Activated CD4-positive, alpha-beta T cell treated with anti-CD3 and anti-CD28 coated beads, Interleukin-2, amount 50 U/mL, for 4 hours (primary cell): ENCODE measurements around the gene TCF4.

Experiments
- DNase-seq, 2 experiments: peaks; one replicate each; pipeline ENCODE4 v3.0.0-alpha.2; 2020

The TCF4 gene

DNA sequence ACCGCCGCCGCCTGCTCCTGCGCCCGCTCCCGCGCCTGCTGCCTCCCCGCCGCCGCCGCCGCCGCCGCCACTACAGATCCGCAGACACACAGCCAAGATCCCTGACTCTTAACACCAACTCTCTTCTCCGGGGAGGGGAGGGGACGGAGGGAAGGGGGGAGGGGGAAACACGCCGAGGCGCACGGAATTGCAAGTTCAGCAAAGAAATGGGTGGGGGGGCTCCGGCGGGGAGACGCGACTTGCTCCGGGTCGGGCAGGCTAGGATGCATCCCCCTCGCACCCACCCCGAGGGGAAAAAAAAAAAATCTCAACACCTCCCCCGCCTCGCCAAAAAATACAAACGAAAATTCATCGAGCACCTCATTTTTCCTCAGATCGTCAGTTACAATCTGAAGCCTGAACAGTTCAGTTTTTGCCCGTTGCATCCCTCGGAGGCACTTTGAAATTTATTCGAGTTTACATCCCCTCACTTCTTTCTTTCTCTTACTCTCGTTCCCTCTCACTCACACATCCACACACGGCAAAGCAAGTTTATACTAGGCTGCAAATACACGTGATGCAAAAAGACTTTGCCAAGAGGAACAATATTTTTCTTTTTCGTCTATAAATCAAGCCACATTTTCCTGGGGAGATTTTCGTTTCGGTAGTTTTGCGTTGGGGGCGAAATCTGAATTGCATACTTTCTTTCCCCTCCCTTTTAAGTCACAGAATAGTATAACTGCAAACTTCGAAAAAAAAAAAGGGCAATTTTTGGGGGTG, at the start of gene TCF4:
Gene TCF4 (minus strand): TSS at position 82 of the 759 bp plus-strand sequence. CDS start 1,076 bp downstream, outside the sequence.
- no peak for DNase-seq

DNA sequence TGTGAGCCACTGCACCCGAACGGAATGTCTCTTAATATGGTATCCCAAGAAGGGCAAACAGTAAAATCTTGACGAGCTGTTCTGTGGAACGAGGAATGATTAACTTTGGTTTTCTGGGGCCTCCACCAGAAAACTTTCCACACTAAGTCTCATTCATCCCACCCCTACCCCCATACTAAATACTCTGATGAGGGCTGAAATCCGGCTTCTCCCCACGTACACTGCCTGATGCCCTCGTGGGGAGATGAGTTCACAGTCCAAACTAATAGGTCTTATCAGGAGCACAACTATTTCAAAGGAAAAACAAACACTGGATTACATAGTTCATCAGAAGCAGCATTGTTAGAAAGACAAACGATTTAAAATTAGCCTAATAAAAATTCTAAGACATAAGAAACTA, 49.2 kb upstream of the TCF4 start:
- no peak for DNase-seq

DNA sequence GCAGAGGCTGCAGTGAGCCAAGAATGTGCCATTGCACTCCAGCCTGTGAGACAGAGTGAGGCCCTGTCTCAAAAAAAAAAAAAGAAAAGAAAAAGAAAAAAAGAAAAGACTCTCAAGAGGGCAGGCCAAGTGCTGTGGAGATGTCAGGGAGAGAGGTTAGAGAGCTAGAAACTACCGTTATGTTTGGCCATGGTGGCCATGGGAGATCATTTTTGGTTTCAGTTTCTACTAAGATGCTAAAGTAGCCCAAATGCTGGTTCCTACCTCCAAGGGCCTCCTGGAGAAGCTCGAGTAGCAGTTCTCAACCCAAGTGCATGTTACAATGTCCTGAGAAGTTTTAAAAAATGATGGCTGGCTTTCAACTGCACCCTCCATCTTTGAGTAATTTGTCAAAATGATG, 47.4 kb upstream of the TCF4 start:
- no peak for DNase-seq

DNA sequence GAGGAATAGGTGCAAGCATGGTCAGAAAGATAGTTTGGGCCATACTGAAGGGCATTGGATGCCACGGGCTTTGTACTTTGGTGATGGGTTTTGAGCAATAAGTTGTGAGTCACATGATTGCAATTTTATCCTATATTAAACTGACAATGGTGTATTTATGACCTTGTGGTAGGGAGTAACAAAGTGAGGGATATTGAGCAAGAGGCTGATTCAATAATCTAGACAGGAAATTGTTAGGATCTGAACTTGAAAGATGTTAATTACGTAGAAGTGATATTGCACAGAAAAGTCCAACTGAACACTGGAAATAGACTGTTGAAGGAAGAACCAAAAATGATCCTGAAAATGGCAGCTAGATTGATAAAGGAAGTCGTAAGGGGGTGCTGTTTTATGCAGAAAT, 46.6 kb upstream of the TCF4 start:
- no peak for DNase-seq

DNA sequence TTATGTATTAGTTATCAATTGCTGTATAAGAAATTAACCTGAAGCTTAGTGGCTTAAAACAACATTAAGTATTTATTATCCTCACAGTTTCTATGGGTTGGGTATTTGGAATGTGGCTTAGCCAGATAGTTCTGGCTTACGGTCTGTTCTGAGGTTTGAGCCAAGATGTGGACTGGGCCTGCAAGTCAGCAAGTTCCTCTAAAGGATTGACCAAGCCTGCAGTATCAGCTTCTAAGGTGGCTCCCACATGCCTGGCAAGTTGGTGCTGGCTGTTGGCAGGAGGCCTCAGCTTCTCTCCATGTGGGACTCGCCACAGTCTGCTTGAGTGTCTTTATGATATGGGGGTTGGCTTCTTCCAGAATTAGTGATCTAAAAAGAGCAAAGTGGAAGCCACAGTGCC, 45.0 kb upstream of the TCF4 start:
- no peak for DNase-seq

DNA sequence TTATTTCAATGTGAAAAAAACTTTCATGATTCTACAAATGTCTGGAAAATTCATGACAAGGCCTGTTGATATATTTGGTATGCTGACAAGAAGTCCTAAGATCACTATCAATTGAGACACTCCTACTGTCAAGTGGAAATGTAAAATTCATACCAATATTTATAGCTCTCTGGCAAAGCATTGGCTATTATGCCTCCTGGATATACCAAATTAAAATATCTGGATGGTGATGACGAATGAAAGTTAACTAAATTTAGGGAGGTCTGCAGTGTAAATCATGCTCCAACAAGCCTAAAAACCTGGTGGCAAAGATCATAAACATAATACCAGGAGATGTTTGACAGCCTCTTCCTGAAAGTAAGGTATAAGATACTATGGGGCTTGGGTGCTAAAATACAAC, 41.1 kb upstream of the TCF4 start:
- no peak for DNase-seq

DNA sequence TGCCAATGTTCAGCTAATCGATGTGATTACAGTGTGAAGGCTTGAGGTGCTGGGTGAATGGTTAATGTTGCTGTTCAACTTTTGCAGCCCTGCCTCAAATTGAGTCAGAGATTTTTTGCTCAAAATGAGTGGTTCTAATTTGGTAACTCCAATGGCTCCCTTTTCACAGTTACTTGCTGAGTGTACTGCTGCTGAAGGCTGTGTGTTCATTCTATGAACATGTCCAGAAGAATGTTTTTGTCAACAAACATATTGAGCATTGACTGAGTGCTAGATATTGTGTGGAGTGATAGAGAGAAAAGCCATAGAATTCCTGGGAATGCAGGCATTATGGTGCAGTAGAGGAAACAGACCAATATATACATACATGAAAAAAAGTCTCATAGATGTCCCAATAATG, 39.0 kb upstream of the TCF4 start:
- DNase-seq = no peak

GRCh38 chr18:55625901-55626300, 37.9 kb upstream of the TCF4 start:
- DNase-seq = no peak

DNA sequence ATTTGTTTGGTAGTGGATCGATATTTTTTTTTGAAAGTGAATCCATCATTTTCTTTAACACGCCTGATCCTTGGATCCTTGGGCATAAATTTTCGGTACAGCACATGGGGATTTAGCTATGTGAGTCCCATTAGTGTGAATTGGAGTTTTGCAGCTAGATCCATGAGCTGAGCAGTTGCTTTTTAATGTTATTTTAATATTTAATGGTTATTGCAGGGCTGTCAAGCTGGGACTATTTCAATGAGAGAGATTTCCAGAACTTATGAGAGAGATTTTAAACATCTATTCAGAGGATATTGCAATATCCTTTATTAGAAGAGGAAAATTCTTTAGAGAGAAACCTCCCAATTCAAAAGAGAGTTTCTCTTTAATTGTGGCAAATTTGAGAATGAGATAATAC, 35.6 kb upstream of the TCF4 start:
- no peak for DNase-seq

- no peak for DNase-seq
Measured at GRCh38 chr18:55610506-55610905, 22.5 kb upstream of the TCF4 start.

DNA sequence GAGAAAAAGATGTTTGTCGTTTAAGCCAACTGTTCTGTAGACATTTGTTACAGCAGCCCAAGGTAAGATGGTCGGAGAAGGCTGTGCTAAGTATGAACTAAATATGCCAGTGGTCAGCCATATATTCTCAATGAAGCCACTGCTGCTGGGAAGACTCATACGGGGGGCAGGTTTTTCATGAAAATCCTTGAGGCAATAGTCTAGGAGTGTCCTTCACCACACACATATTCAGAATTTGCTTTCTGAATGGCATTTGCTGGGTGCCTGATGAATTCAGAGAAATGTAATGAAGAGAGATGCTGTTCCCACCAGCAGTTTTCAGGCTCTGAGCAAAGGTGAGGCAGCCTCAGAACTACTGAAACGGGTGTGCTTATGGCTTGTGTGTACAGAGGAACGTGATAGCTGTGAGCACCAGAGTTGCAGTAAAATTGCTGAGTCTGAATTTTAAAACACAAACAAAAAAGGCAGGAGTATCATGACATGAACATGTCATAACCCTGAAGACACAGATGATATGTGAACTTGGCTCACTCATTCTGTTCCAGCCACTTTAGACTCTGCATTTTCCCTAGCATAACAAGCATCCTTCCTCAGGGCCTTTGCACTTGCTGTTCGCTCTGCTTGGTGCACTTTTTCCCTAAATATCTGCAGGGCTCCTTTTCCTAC, 21.3 kb upstream of the TCF4 start:
- DNase-seq = no peak

GRCh38 chr18:55608497-55608896, 20.5 kb upstream of the TCF4 start:
- no peak for DNase-seq

DNA sequence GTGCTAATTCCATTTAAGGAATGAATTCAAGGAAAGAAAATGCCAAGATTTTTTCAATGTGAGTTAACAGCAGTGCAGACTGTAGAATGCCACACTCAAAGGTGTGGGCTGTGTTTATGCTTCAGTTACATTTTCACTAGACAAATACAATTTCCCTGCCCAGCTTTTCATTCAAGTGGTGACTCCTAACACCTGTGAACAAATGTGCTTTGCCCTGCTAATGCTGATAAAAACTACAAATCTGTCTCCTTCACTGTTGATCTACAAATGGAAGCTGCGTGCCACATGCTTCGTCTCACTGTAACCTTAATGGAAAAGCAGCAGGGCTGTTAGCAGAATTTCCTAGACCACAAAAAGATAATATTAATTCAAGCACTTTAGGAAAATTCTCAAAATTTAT, 19.8 kb upstream of the TCF4 start:
- no peak for DNase-seq

GRCh38 chr18:55605733-55606338, 17.8 kb upstream of the TCF4 start:
- DNase-seq = no peak

- no peak for DNase-seq
Measured at GRCh38 chr18:55603775-55604174, 15.8 kb upstream of the TCF4 start.

DNA sequence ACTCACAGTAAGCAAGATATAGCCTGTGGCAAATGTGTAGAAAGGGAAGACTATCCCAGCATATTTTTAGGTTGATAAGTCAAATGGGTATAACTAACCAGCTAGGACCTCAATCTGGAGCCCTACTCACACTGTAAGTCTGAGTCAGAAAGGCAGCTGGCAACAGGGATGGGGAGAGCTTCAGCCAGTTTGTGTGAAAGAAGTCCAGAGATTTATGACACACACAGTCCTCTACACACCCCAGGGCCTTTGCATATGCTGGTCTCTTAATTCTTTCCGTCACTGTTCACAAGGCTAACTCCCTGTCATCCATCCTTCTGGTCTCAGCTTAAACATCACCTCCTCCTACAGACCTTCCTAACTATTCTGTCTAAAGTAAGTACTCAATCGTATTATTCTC, 5.9 kb upstream of the TCF4 start:
- no peak for DNase-seq

GRCh38 chr18:55592572-55592971, 4.6 kb upstream of the TCF4 start:
- no peak for DNase-seq

DNA sequence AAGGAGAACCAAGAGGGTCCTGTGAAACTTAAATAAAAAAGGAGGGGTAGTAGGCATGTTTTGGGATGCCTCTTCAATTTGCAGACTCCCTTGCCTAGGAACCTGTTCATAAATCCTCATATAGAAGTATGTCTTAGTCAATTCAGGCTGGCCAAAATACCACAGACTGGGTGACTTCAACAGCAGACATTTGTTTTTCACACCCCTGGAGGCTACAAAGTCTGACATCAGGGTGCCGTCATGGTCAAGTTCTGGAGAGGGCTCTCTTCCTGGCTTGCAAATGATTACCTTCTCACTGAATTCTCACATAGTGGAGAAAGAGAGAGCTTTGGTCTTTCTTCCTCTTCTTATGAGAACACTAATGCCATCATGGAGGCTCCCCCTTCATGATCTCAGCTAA, 4.1 kb upstream of the TCF4 start:
- no peak for DNase-seq

DNA sequence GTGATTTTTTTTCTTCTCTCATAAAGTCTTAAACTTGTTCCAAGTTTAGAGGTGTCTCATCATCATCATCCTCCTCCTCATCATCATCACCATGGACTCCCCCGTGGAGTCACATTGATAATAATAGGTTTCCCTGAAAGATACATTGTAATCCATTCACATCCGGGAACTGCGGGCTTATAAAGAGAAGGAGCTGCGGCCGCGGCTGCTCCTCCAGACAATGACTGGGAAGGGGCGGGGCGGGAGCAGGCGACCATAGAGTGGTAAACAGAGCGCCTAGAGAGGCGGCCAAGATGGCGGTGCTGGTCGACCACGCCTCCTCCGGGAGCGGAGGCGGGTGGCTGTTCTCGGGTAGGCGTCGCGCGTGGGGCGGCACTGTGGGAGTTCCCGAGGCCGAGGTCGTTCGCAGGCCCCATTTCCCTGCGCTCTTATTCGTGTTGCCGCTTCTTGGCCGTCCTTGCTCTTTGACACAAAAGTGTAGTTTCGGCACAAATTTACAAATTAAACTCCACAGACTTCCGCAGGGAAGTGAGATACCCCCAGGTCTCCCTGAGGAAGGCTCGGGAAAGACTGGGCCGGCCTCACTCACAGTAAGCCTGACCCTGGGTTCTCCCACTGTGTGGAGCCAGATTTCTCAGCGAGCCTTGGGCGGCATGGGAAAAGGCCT, 1.8 kb upstream of the TCF4 start:
- peak; percentile 23 to 31 for DNase-seq

GRCh38 chr18:55588870-55589595, 1.0 kb upstream of the TCF4 start:
- no peak for DNase-seq

DNA sequence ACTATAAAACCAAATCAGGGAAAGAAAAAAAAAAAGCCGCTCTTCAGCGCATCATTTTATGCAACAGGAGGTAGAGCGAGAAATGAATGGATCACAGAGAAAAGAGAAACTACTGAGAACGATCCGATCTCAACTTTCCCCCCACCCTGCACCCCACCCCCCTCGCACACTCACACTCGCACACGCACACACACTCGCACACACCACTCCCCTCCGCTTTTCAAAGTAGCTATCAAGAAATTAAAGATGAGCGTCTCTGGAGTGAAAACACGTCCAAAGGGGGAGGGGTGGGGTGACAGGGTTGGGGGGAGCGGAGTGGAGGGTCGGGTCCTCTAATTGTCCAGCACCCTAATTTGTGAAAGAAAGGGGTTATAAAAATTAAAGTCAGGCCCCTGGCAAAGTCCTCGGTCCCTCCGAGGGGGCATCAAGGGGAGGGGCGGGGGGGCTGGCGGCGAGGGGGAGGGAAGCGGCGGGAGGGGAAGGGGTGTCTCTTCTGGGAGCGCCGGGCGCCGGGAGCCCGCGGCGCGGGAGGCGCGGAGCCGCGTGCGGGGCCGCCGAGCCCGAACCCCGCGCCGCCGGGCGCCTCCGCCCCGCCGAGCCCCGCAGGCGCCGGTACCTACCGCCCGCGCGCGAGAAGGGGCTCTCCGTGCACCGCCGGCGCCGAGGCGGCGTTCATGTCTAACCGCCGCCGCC, 428 bp downstream of the TCF4 start:
- DNase-seq = no peak

DNA sequence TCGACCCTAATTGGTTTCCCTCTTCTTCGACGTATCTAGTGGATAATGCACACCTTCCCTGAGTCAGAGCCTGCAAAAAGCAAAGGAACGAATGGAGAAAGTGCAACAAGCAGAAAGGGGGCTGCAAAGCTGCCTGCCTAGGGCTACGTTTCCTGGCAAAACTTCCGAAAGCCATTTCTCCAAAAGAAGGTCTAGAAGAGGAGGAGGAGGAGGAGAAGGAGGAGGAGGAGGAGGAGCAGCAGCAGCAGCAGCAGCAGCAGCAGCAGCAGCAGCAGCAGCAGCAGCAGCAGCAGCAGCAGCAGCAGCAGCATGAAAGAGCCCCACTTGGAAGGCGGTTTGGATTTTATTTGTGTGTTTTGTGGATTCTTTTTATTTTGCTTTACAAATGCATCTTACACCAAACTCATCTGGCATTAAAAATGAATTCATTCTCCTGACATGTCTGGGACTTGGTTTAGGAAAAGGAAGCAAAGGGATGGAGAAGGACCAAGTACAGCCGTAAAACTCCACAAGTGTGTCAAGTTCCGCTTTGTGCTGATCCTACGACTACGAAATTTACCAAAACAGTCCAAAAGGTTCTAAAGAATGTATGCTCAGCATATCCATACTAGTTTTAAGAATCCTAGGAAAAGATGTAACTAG, 2.0 kb downstream of the TCF4 start:
- no peak for DNase-seq
